Gastroesophageal sphincter (tissue), 4 donors: ENCODE results near the gene TAF1C. TPM values are rescaled to one million over a fixed set of nuclear protein-coding genes. Genes with fewer than 3 reads are reported as not detected.

Experiments used
- ATAC-seq: fragments of 150-250 bp; one replicate; pipeline ENCODE4 v1.9.1; 2016; ENCODE audit warnings: mild to moderate bottlenecking, moderate library complexity
- H3K27ac ChIP-seq, 4 donors: fragments of 200-600 bp; sonication (generic) in 3 of 4; 1 replicate in 3 of 4; 2 replicates in 1 of 4; pipeline ENCODE4 v1.5.1; 2016 to 2019
- H3K27me3 ChIP-seq: fragments of 200-600 bp; sonication (generic); one replicate; pipeline ENCODE4 v1.5.1; 2019
- H3K36me3 ChIP-seq, 2 donors: fragments of 200-600 bp; sonication (generic); one replicate each; pipeline ENCODE4 v1.5.1; 2019; ENCODE audit warnings: control low read depth in 1 of 2
- H3K4me1 ChIP-seq, 3 donors: fragments of 200-600 bp; sonication (generic); 1 replicate in 2 of 3; 2 replicates in 1 of 3; pipeline ENCODE4 v1.5.1; 2016 to 2019; ENCODE audit warnings: control low read depth in 2 of 3
- H3K4me3 ChIP-seq, 2 donors: fragments of 200-600 bp; sonication (generic); one replicate each; pipeline ENCODE4 v1.5.1; 2019; ENCODE audit warnings: mild to moderate bottlenecking in 1 of 2, moderate library complexity in 1 of 2
- H3K9me3 ChIP-seq, 3 donors: fragments of 200-600 bp; sonication (generic); one replicate each; pipeline ENCODE4 v1.5.1; 2017 to 2019; ENCODE audit warnings: control low read depth in 2 of 3
- CTCF ChIP-seq, 4 experiments: fragments of 200-600 bp in 2 of 4; fragments of 450-650 bp in 2 of 4; sonication (generic) in 1 of 4; IDR thresholded peaks; one replicate each; pipeline ENCODE4 v1.5.1; 2017 to 2019; ENCODE audit warnings: antibody characterized with exemption in 4 of 4, mild to moderate bottlenecking in 2 of 4, moderate library complexity in 2 of 4
- EP300 ChIP-seq: sonication (generic); formaldehyde crosslinking; IDR thresholded peaks from one replicate; pipeline ENCODE4 v1.6.1; 2017; ENCODE audit warnings: antibody characterized with exemption, mild to moderate bottlenecking
- POLR2A ChIP-seq, 2 donors: fragments of 450-650 bp; IDR thresholded peaks; one replicate each; pipeline ENCODE4 v1.6.1; 2017; ENCODE audit warnings: antibody characterized with exemption in 2 of 2, mild to moderate bottlenecking in 2 of 2, moderate library complexity in 1 of 2
- POLR2AphosphoS5 ChIP-seq: sonication (generic); formaldehyde crosslinking; IDR thresholded peaks from one replicate; pipeline ENCODE4 v1.6.1; 2017; ENCODE audit warnings: antibody characterized with exemption
- WGBS, 2 donors: methylation state at CpG; one replicate each; pipeline ENCODE4 v1.1.5; 2018; ENCODE audit warnings: low coverage in 1 of 2; 5-methylcytosine and 5-hydroxymethylcytosine counted together
- total RNA-seq, 4 donors: library from RNA; depleted of rRNA; stranded (reverse); fragments of >200 nt; gene quantifications; one replicate each; pipeline ENCODE4 v1.1.0, GENCODE V29; 2016

Gene TAF1C
- total RNA-seq, 4 donors from 2014 or later, result 16.1 to 51.4 (median 33.2) TPM

- Histone ChIP-seq H3K9me3 (no peaks in the 10 kb centered on the region), H3K27ac (no peak overlapping the region), H3K27me3 (peaks cover 40% of the 10 kb centered on the region), H3K36me3 (no peaks in the 10 kb centered on the region), H3K4me3 (no peak overlapping the region), H3K4me1 (no peaks in the 10 kb centered on the region)
- 70 to 82% methylated on average over 10 to 11 of the region's 13 CpGs for WGBS, 2 donors
- no peak for ATAC-seq
- no peak for TF ChIP-seq POLR2AphosphoS5
- no peak for TF ChIP-seq POLR2A (IDR thresholded peaks at IDR 0.05)
- TF ChIP-seq EP300, result no peak
- no peak for TF ChIP-seq CTCF (IDR thresholded peaks at IDR 0.05)
Measured at GRCh38 chr16:84166796-84167695, 19.8 kb downstream of the TAF1C start.

GRCh38 chr16:84165746-84166145, 21.1 kb downstream of the TAF1C start:
- TF ChIP-seq POLR2AphosphoS5, result no peak
- TF ChIP-seq CTCF (IDR thresholded peaks at IDR 0.05), result no peak
- no peak for TF ChIP-seq POLR2A (IDR thresholded peaks at IDR 0.05)
- TF ChIP-seq EP300, result no peak
- no peak overlapping the region for H3K27ac ChIP-seq
- no peak overlapping the region for H3K4me3 ChIP-seq
- H3K9me3 ChIP-seq, result no peaks in the 10 kb centered on the region
- peaks cover 53% of the 10 kb centered on the region for H3K27me3 ChIP-seq
- ATAC-seq, result no peak
- 77 to 80% methylated on average over 4 to 5 of the region's 7 CpGs for WGBS, 2 donors
- H3K4me1 ChIP-seq, result no peaks in the 10 kb centered on the region
- H3K36me3 ChIP-seq, result no peaks in the 10 kb centered on the region

GRCh38 chr16:84161801-84162200, 25.1 kb downstream of the TAF1C start:
- H3K4me1 ChIP-seq, result no peaks in the 10 kb centered on the region
- 37 to 64% methylated on average over 2 to 3 of the region's 3 CpGs for WGBS, 2 donors
- no peaks in the 10 kb centered on the region for H3K36me3 ChIP-seq
- no peak overlapping the region for H3K27ac ChIP-seq
- no peak for TF ChIP-seq POLR2AphosphoS5
- no peak for TF ChIP-seq CTCF (IDR thresholded peaks at IDR 0.05)
- no peak for TF ChIP-seq POLR2A (IDR thresholded peaks at IDR 0.05)
- TF ChIP-seq EP300, result no peak
- no peaks in the 10 kb centered on the region for H3K9me3 ChIP-seq
- peaks cover 46% of the 10 kb centered on the region for H3K27me3 ChIP-seq
- no peak for ATAC-seq
- no peak overlapping the region for H3K4me3 ChIP-seq

GRCh38 chr16:84161037-84161436, 25.8 kb downstream of the TAF1C start:
- no peak for ATAC-seq
- WGBS, 2 donors, result no CpG with 5 or more reads among the region's 10 CpGs

More at GRCh38 chr16:84161037-84161436, 25.8 kb downstream of the TAF1C start:
- H3K27me3 ChIP-seq, result peaks cover 38% of the 10 kb centered on the region
- no peaks in the 10 kb centered on the region for H3K9me3 ChIP-seq
- TF ChIP-seq CTCF (IDR thresholded peaks at IDR 0.05) (no peak), POLR2A (IDR thresholded peaks at IDR 0.05) (no peak), POLR2AphosphoS5 (no peak), EP300 (no peak)
- no peak overlapping the region for H3K27ac ChIP-seq
- no peaks in the 10 kb centered on the region for H3K4me1 ChIP-seq
- H3K36me3 ChIP-seq, result no peaks in the 10 kb centered on the region
- H3K4me3 ChIP-seq, result no peak overlapping the region
